HepG2 (cell line): ENCODE results near the gene UXS1. TPM values are rescaled to one million over a fixed set of nuclear protein-coding genes. Genes with fewer than 3 reads are reported as not detected.

ENCODE experiments used
- ATAC-seq: fragments of 200-7000 bp; cut with Tn5 transposase; 3 replicates; pipeline ENCODE4 v1.9.1; 2020; ENCODE audit warnings: mild to moderate bottlenecking, moderate library complexity
- BruUV-seq: library from RNA; stranded (reverse); fragments of 400-500 nt; replicated peaks from 2 replicates; lab custom pipeline; 2021; lab: Mats Ljungman, UMichigan
- CTCF ChIA-PET: fragments of 300-600 bp; formaldehyde crosslinking; extraction: SDS; loops from one replicate; lab custom pipeline; 2021; ENCODE audit warnings: low total read pairs, inconsistent platforms, low intra/inter-chr PET ratio; lab: Yijun Ruan, JAX
- POLR2A ChIA-PET: fragments of 350-600 bp; sonication (Branson Sonifier 250); formaldehyde crosslinking; loops from one replicate; lab custom pipeline; 2020; ENCODE audit warnings: antibody characterized with exemption, inconsistent platforms; lab: Yijun Ruan, JAX
- DNase-seq: peaks from one replicate; pipeline ENCODE4 v3.0.0-alpha.2; 2015; ENCODE audit warnings: low spot score
- FAIRE-seq: peaks from 3 replicates; lab custom pipeline; 2011; peaks lifted over from hg19 to GRCh38; lab: Jason Lieb, UNC
- H2AFZ ChIP-seq: one replicate; pipeline ENCODE4 v1.6.1; 2011; ENCODE audit warnings: low read length, inconsistent platforms
- H3K27ac ChIP-seq: fragments of 300-600 bp; 3 replicates; pipeline ENCODE4 v1.8.0; 2011; ENCODE audit warnings: mixed run types, mild to moderate bottlenecking, mixed read lengths, low read length, inconsistent platforms; ENCODE audit not compliant: insufficient read depth; ENCODE audit errors: extremely low read length
- H3K27me3 ChIP-seq, 2 experiments: fragments of 200-600 bp in 1 of 2; 2 replicates in 1 of 2; 3 replicates in 1 of 2; pipeline versions ENCODE4 v1.6.0 to v1.8.0; 2011; ENCODE audit warnings: low read length in 2 of 2, mild to moderate bottlenecking in 2 of 2, moderate library complexity in 2 of 2, inconsistent platforms in 1 of 2; ENCODE audit not compliant: insufficient read depth in 2 of 2, control insufficient read depth in 1 of 2
- H3K36me3 ChIP-seq, 2 experiments: fragments of 200-600 bp in 1 of 2; replicated peaks in 1 of 2; 2 replicates in 1 of 2; 3 replicates in 1 of 2; pipeline versions ENCODE4 v1.5.1 to v1.8.0; 2011; ENCODE audit warnings: low read length in 2 of 2, inconsistent platforms in 1 of 2; ENCODE audit not compliant: insufficient read depth in 2 of 2, control insufficient read depth in 1 of 2
- H3K4me1 ChIP-seq: 2 replicates; pipeline ENCODE4 v1.5.1; 2012; ENCODE audit warnings: low read length, inconsistent platforms; ENCODE audit not compliant: insufficient read depth
- H3K4me2 ChIP-seq: 2 replicates; pipeline ENCODE4 v1.6.0; 2011; ENCODE audit warnings: low read depth, low read length, inconsistent platforms
- H3K4me3 ChIP-seq, 3 experiments: fragments of 200-600 bp in 1 of 3; sonication (generic), shearing (Covaris generic) in 1 of 3; replicated peaks in 1 of 3; 2 replicates each; pipeline ENCODE4 v1.5.1; 2011 to 2016; ENCODE audit warnings: low read length in 3 of 3, inconsistent platforms in 2 of 3, low read depth in 2 of 3, mild to moderate bottlenecking in 2 of 3, control low read depth in 1 of 3, mixed read lengths in 1 of 3; ENCODE audit not compliant: insufficient read depth in 1 of 3
- H3K79me2 ChIP-seq: one replicate; pipeline ENCODE4 v1.6.1; 2011; ENCODE audit warnings: low read length, inconsistent platforms; ENCODE audit not compliant: insufficient read depth
- H3K9ac ChIP-seq: 2 replicates; pipeline ENCODE4 v1.6.0; 2011; ENCODE audit warnings: mild to moderate bottlenecking, low read depth, low read length, inconsistent platforms; ENCODE audit not compliant: insufficient read depth
- H3K9me3 ChIP-seq: 2 replicates; pipeline ENCODE4 v1.5.1; 2012; ENCODE audit warnings: mild to moderate bottlenecking, low read length
- H4K20me1 ChIP-seq: 2 replicates; pipeline ENCODE4 v1.6.0; 2011; ENCODE audit warnings: inconsistent platforms, mild to moderate bottlenecking, low read length, moderate library complexity; ENCODE audit not compliant: insufficient read depth
- ZMYM2 ChIP-seq: sonication (generic); formaldehyde crosslinking; IDR thresholded peaks from 2 replicates; pipeline ENCODE4 v1.8.0; 2022; ENCODE audit warnings: mild to moderate bottlenecking, missing genetic modification reagents
- ZNF143 ChIP-seq: sonication (generic); formaldehyde crosslinking; IDR thresholded peaks from 2 replicates; pipeline ENCODE4 v1.4.0; 2020; ENCODE audit warnings: missing genetic modification reagents
- WGBS: methylation state at CpG from one replicate; pipeline ENCODE4 v1.1.6; 2017; ENCODE audit warnings: low lambda C conversion rate; 5-methylcytosine and 5-hydroxymethylcytosine counted together
- in situ Hi-C: cut with HindIII; loops from 2 replicates; pipeline ENCODE4 v1.10.0; 2017; ENCODE audit warnings: low pct_unique_long_range_greater_than_20kb; ENCODE audit not compliant: extremely low pct_ligation_motif_present
- intact Hi-C: fragments of 100-400 bp; cut with micrococcal nuclease; formaldehyde crosslinking; loops from one replicate; pipeline ENCODE4 v1.10.0; 2022; ENCODE audit not compliant: unreplicated experiment
- polyA plus RNA-seq, 8 experiments: library from polyadenylated mRNA; depleted of rRNA in 3 of 8; stranded (reverse) in 7 of 8; unstranded in 1 of 8; fragments of >200 nt; fragmentation: Illumina TruSeq in 4 of 8; extraction: Trizol in 4 of 8; gene quantifications; 2 replicates each; pipeline versions ENCODE4 v1.2.1 to v1.2.3, GENCODE V29; 2011 to 2016; ENCODE audit warnings: low read depth in 4 of 8, missing spikeins in 1 of 8, mixed read lengths in 1 of 8; ENCODE audit not compliant: insufficient read depth in 1 of 8
- total RNA-seq, 5 experiments: library from RNA; depleted of rRNA; stranded (reverse); fragments of >200 nt; fragmentation: Illumina TruSeq; extraction: Trizol; gene quantifications; 2 replicates each; pipeline ENCODE4 v1.2.3, GENCODE V29; 2016; ENCODE audit warnings: low read depth in 1 of 5
- TF ChIP-seq, protein P1 (sequence below): sonication (generic); formaldehyde crosslinking; IDR thresholded peaks from 2 replicates; pipeline ENCODE4 v1.5.0; 2020; ENCODE audit warnings: mild to moderate bottlenecking, missing genetic modification reagents, moderate library complexity

The UXS1 gene
- total and polyA plus RNA-seq, 2 of the 13 experiments (the other 11 are each of a cell fraction or from before 2014, with no cell fraction given), result 53.3 to 110 TPM

DNA sequence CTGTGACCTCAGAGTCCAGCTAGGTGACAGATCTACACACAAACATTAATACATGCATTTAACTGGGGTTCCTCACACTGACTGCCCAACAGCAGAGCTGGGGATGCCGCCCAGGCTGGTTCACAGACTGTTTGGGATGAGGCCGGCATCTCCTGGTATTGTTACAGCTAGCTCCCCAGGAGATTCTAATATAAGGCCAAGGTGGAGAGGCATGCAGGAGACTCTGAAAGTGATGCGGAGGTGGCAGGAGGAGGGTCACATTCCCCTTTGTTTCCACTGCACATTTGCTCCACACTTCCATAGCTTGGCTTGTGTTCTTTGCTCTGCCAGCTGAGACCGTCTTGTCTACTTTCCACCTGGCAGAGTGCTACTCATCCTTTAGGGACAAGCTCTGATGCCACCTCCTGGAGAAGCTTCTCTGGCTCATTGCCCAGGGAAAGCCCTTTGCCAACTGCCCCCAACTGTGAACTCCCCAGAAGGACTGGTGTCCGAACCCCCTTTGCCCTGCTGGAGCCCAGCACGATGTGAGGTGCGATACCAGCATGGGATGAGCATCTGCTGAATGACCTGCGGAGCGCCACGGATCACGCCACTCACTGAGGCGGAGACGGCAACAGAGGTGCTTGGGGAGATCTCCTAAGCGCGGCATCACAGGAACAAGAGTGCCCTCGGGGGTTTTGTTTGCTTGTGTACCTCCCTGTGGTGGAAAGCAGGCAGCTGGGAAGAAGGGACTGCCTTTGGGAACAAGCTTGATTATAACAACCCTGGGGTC lies 88.8 kb downstream of the UXS1 start:
- POLR2A ChIA-PET, result interaction anchor here (0.9 kb wide), 1 partner anchor 23 kb away, joined by 3 read pairs; no protein-coding TSS in a partner anchor
- Histone ChIP-seq H3K79me2 (no peaks in the 10 kb centered on the region), H3K9ac (no peak overlapping the region), H3K4me2 (no peak overlapping the region), H3K4me1 (no peaks in the 10 kb centered on the region), H3K4me3 (no peak overlapping the region), H3K9me3 (no peaks in the 10 kb centered on the region), H2AFZ (no peak overlapping the region), H3K27ac (no peak overlapping the region), H3K27me3 (no peaks in the 10 kb centered on the region), H3K36me3 (peaks cover 17 to 57% of the 10 kb centered on the region in 2 experiments), H4K20me1 (no peaks in the 10 kb centered on the region)
- TF ChIP-seq, protein P1, sequence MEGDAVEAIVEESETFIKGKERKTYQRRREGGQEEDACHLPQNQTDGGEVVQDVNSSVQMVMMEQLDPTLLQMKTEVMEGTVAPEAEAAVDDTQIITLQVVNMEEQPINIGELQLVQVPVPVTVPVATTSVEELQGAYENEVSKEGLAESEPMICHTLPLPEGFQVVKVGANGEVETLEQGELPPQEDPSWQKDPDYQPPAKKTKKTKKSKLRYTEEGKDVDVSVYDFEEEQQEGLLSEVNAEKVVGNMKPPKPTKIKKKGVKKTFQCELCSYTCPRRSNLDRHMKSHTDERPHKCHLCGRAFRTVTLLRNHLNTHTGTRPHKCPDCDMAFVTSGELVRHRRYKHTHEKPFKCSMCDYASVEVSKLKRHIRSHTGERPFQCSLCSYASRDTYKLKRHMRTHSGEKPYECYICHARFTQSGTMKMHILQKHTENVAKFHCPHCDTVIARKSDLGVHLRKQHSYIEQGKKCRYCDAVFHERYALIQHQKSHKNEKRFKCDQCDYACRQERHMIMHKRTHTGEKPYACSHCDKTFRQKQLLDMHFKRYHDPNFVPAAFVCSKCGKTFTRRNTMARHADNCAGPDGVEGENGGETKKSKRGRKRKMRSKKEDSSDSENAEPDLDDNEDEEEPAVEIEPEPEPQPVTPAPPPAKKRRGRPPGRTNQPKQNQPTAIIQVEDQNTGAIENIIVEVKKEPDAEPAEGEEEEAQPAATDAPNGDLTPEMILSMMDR (CRISPR knock-in tag), result 0 out of 2 replicates have a peak, but pooled peaks have one; percentile 3
- TF ChIP-seq ZMYM2 (CRISPR knock-in tag), result no peak
- no peak for TF ChIP-seq ZNF143
- DNase-seq (no peak), FAIRE-seq (no peak), ATAC-seq (peak; percentile 9; the same call in 2 of the 3 replicates)
- CTCF ChIA-PET, result interaction anchor here (1.3 to 1.8 kb wide), 2 partner anchors 438 to 482 kb away, joined by 3 to 20 read pairs; no protein-coding TSS in a partner anchor
- in situ Hi-C loops (no loop called here), intact Hi-C loops (loop anchor here (2.0 to 5.0 kb wide), 2 partner anchors 61 to 477 kb away; no protein-coding TSS in a partner anchor)
- no TSS peak for BruUV-seq
- 89% methylated on average over 15 of the region's 16 CpGs for WGBS
